Activated naive CD8-positive, alpha-beta T cell treated with anti-CD3 and anti-CD28 coated beads, Interleukin-2, amount 50 U/mL, for 24 hours (primary cell): ENCODE results near the gene SLC30A1.
A peak's percentile ranks its signal among the peaks of the same experiment; 100 is the strongest.
"Not testable (repeated sequence)": the region's sequence is repeated elsewhere in the genome, so short reads cannot be mapped to it uniquely, and the experiment has no call there.

Source experiments
- ATAC-seq: fragments of 150-1000 bp; cut with Tn5 transposase; one replicate; pipeline ENCODE4 v1.10.0; 2021
- DNase-seq: peaks from one replicate; pipeline ENCODE4 v3.0.0; 2021
- H3K27ac Mint-ChIP-seq: one replicate; pipeline ENCODE4 v1.8.0; 2021; ENCODE audit warnings: mild to moderate bottlenecking, mixed read lengths
- H3K27me3 Mint-ChIP-seq: one replicate; pipeline ENCODE4 v1.8.0; 2021; ENCODE audit warnings: mixed read lengths
- H3K36me3 Mint-ChIP-seq: one replicate; pipeline ENCODE4 v1.8.0; 2021; ENCODE audit warnings: low read depth, mixed read lengths
- H3K4me1 Mint-ChIP-seq: one replicate; pipeline ENCODE4 v1.8.0; 2021; ENCODE audit warnings: mixed read lengths
- H3K4me3 Mint-ChIP-seq: one replicate; pipeline ENCODE4 v1.8.0; 2021; ENCODE audit warnings: mild to moderate bottlenecking, moderate library complexity, mixed read lengths
- H3K9me3 Mint-ChIP-seq: one replicate; pipeline ENCODE4 v1.8.0; 2021; ENCODE audit warnings: mixed read lengths

The SLC30A1 gene

GRCh38 chr1:211578640-211579439, at the start of gene SLC30A1:
Gene SLC30A1 (minus strand): TSS chr1:211579161. CDS start chr1:211578612, 549 bp downstream.
- peak within 1 kb of the TSS; percentile 89 for H3K4me3 Mint-ChIP-seq
- ATAC-seq, result peak; percentile 95
- DNase-seq, result peak; percentile 99
- H3K27ac Mint-ChIP-seq, result peak within 1 kb of the TSS; percentile 85
- no peaks in the 10 kb centered on the region for H3K27me3 Mint-ChIP-seq
- H3K36me3 Mint-ChIP-seq, result peaks cover 11% of the 10 kb centered on the region
- H3K4me1 Mint-ChIP-seq, result peaks cover 40% of the 10 kb centered on the region
- H3K9me3 Mint-ChIP-seq, result no peaks in the 10 kb centered on the region

- Mint-ChIP-seq H3K27ac (no peak overlapping the region), H3K9me3 (no peaks in the 10 kb centered on the region), H3K4me1 (no peaks in the 10 kb centered on the region), H3K27me3 (peaks cover 3% of the 10 kb centered on the region), H3K36me3 (no peaks in the 10 kb centered on the region), H3K4me3 (no peak overlapping the region)
- ATAC-seq (no peak), DNase-seq (no peak)
Measured at GRCh38 chr1:211628417-211628816, 49.5 kb upstream of the SLC30A1 start.

- no peak for ATAC-seq
- Mint-ChIP-seq H3K27ac (no peak overlapping the region), H3K4me3 (no peak overlapping the region), H3K36me3 (no peaks in the 10 kb centered on the region), H3K9me3 (no peaks in the 10 kb centered on the region), H3K4me1 (no peaks in the 10 kb centered on the region), H3K27me3 (peaks cover 2% of the 10 kb centered on the region)
- no peak for DNase-seq
Measured at GRCh38 chr1:211627259-211627658, 48.3 kb upstream of the SLC30A1 start.

DNA sequence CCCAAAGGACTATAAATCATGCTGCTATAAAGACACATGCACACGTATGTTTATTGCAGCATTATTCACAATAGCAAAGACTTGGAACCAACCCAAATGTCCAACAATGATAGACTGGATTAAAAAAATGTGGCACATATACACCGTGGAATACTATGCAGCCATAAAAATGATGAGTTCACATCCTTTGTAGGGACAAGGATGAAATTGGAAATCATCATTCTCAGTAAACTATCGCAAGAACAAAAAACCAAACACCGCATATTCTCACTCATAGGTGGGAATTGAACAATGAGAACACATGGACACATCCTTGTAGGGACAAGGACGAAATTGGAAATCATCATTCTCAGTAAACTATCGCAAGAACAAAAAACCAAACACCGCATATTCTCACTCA, 46.9 kb upstream of the SLC30A1 start:
- not testable (repeated sequence) for H3K4me1 Mint-ChIP-seq, ATAC-seq, H3K27me3 Mint-ChIP-seq, H3K9me3 Mint-ChIP-seq, H3K4me3 Mint-ChIP-seq, H3K36me3 Mint-ChIP-seq, DNase-seq, H3K27ac Mint-ChIP-seq

GRCh38 chr1:211625040-211625439, 46.1 kb upstream of the SLC30A1 start:
- no peaks in the 10 kb centered on the region for H3K9me3 Mint-ChIP-seq
- DNase-seq, result no peak
- peak; percentile 57 for ATAC-seq
- H3K4me1 Mint-ChIP-seq, result no peaks in the 10 kb centered on the region
- no peaks in the 10 kb centered on the region for H3K27me3 Mint-ChIP-seq
- H3K4me3 Mint-ChIP-seq, result no peak overlapping the region
- H3K27ac Mint-ChIP-seq, result no peak overlapping the region
- H3K36me3 Mint-ChIP-seq, result no peaks in the 10 kb centered on the region

GRCh38 chr1:211623515-211623914, 44.6 kb upstream of the SLC30A1 start:
- H3K27ac Mint-ChIP-seq, result no peak overlapping the region
- DNase-seq (no peak), ATAC-seq (no peak)
- H3K36me3 Mint-ChIP-seq, result no peaks in the 10 kb centered on the region
- no peaks in the 10 kb centered on the region for H3K27me3 Mint-ChIP-seq
- no peaks in the 10 kb centered on the region for H3K9me3 Mint-ChIP-seq
- no peak overlapping the region for H3K4me3 Mint-ChIP-seq
- H3K4me1 Mint-ChIP-seq, result no peaks in the 10 kb centered on the region

DNA sequence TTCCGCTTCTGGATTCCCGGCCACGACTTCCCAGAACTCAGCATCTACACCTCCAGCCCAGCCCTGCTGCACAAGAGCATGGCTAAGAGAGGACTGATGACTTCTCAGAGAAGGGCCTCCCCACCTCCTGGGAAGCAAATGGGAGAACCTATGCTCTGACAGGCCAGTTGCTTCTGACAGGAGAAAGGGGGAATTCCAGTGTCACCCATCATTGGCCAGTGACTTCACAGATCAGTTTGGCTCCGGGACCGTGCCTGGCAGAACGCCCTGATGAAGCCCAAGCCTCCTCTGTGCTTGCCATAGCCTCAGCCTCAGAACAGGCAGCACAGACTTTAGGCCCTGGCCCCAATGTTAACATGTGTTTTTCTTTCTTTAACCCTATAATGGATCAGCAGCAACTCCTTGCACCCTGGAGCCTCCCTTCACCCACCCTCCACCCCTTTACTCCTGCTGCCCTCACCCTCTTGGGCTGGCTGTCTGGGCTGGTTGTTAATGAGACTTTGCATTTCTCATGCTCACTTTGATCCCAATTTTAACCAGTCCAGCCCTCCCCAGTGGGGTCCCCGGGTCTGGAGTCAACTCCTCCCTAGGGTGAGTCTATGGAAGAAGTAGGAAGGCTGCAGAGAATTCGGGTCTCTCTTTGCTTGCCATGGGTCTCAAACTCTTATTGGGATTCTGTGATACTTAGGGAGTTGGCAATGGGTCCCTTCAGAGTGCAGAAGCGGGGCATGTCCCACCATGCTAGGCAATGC, 42.7 kb upstream of the SLC30A1 start:
- H3K4me3 Mint-ChIP-seq, result no peak overlapping the region
- ATAC-seq (no peak), DNase-seq (no peak)
- no peaks in the 10 kb centered on the region for H3K9me3 Mint-ChIP-seq
- H3K27me3 Mint-ChIP-seq, result no peaks in the 10 kb centered on the region
- H3K4me1 Mint-ChIP-seq, result no peaks in the 10 kb centered on the region
- no peak overlapping the region for H3K27ac Mint-ChIP-seq
- no peaks in the 10 kb centered on the region for H3K36me3 Mint-ChIP-seq

- ATAC-seq, result peak; percentile 22
- no peaks in the 10 kb centered on the region for H3K9me3 Mint-ChIP-seq
- no peak overlapping the region for H3K4me3 Mint-ChIP-seq
- no peak for DNase-seq
- H3K36me3 Mint-ChIP-seq, result no peaks in the 10 kb centered on the region
- no peaks in the 10 kb centered on the region for H3K4me1 Mint-ChIP-seq
- no peak overlapping the region for H3K27ac Mint-ChIP-seq
- H3K27me3 Mint-ChIP-seq, result no peaks in the 10 kb centered on the region
Measured at GRCh38 chr1:211620097-211620496, 41.1 kb upstream of the SLC30A1 start.

DNA sequence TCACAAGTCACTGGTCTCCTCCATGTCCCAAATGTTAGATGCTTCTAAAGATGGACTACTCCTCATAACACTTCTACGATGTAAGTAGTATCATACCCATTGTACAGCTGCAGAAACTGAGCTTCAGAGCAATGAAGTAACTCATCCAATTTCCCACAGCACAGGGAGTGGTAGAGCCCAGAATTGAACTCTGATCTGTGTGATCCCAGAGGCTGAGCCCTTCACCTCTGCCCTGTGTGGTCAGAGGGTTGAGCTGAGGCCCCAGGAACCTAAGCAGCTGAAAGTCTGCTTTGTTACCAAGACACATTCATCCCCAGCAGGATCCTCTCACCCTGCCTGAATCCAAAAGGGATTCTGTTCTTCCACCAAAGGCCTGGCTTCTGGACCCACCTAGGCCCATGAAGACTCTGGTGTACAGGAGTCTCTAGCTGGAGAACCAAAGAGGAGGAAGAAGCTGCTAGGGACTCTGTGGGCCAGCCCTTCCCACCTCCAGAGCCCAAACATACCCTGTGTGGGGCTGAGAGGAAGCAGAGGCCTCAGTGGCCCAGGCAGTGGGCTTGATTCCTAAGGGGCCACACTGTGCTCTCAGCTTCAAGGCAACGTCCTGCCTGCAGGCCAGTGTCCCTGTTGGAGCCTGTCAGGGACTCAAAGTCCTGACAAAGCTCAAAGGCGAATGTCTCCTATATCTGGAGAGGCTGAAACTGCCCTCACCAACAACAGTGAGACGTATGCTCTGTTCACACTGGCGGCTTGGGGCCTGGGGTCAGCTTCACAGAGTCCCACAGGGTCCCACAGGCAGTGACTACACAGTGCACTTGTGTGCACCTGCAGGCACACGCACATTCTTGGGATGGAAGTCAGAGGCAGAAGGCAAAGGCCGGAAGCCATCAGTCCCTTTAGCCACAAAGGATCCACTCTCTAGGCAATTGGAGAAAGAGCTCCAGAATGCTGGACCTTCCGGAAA, 40.4 kb upstream of the SLC30A1 start:
- Mint-ChIP-seq H3K4me3 (no peak overlapping the region), H3K36me3 (no peaks in the 10 kb centered on the region), H3K4me1 (no peaks in the 10 kb centered on the region), H3K9me3 (no peaks in the 10 kb centered on the region), H3K27me3 (no peaks in the 10 kb centered on the region), H3K27ac (no peak overlapping the region)
- DNase-seq (no peak), ATAC-seq (no peak)

- no peaks in the 10 kb centered on the region for H3K36me3 Mint-ChIP-seq
- no peak overlapping the region for H3K27ac Mint-ChIP-seq
- H3K27me3 Mint-ChIP-seq, result no peaks in the 10 kb centered on the region
- H3K4me3 Mint-ChIP-seq, result no peak overlapping the region
- H3K9me3 Mint-ChIP-seq, result no peaks in the 10 kb centered on the region
- no peak for DNase-seq
- H3K4me1 Mint-ChIP-seq, result peaks cover 4% of the 10 kb centered on the region
- no peak for ATAC-seq
Measured at GRCh38 chr1:211616965-211617297, 38.0 kb upstream of the SLC30A1 start.

GRCh38 chr1:211616231-211616964, 37.4 kb upstream of the SLC30A1 start:
- H3K4me3 Mint-ChIP-seq, result no peak overlapping the region
- ATAC-seq (no peak), DNase-seq (no peak)
- no peak overlapping the region for H3K27ac Mint-ChIP-seq
- peaks cover 4% of the 10 kb centered on the region for H3K4me1 Mint-ChIP-seq
- H3K27me3 Mint-ChIP-seq, result no peaks in the 10 kb centered on the region
- no peaks in the 10 kb centered on the region for H3K9me3 Mint-ChIP-seq
- H3K36me3 Mint-ChIP-seq, result no peaks in the 10 kb centered on the region

DNA sequence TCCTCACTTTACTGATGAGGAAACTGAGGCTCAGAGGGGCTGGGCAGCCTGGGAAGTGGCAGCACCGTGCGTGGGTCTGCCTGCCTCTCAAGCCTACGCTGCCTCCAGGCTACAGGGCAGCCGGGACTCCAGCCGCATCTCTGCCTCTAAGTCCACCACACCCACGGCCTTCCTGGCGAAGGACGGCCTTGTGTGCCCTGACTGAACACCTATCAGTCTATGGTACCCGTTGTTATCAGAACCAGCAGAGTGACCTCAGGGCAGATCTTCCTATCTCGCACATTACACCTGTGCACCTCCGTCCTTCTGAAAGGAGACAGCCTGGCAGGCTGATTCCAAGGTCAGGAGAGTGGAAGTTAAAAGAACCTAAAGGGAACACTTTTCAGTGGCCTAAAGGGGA, 35.7 kb upstream of the SLC30A1 start:
- H3K27me3 Mint-ChIP-seq, result no peaks in the 10 kb centered on the region
- no peaks in the 10 kb centered on the region for H3K9me3 Mint-ChIP-seq
- peaks cover 4% of the 10 kb centered on the region for H3K4me1 Mint-ChIP-seq
- H3K4me3 Mint-ChIP-seq, result no peak overlapping the region
- H3K36me3 Mint-ChIP-seq, result no peaks in the 10 kb centered on the region
- DNase-seq (no peak), ATAC-seq (no peak)
- H3K27ac Mint-ChIP-seq, result no peak overlapping the region

GRCh38 chr1:211613951-211614350, 35.0 kb upstream of the SLC30A1 start:
- Mint-ChIP-seq H3K4me1 (peaks cover 4% of the 10 kb centered on the region), H3K27me3 (no peaks in the 10 kb centered on the region), H3K36me3 (no peaks in the 10 kb centered on the region), H3K9me3 (no peaks in the 10 kb centered on the region), H3K4me3 (no peak overlapping the region), H3K27ac (no peak overlapping the region)
- no peak for DNase-seq
- no peak for ATAC-seq
